T-cell (primary cell): ENCODE measurements around the gene SLC24A3. TPM values are rescaled to one million over a fixed set of nuclear protein-coding genes. Genes with fewer than 3 reads are reported as not detected.

Experiments
- ATAC-seq, 4 experiments: fragments of 200-7000 bp in 3 of 4; fragments of 150-1000 bp in 1 of 4; cut with Tn5 transposase; replicated peaks in 1 of 4; 1 replicate in 3 of 4; 2 replicates in 1 of 4; pipeline ENCODE4 v1.10.0; 2021; ENCODE audit warnings: moderate library complexity in 3 of 4, mild to moderate bottlenecking in 2 of 4, moderate number of reproducible peaks in 1 of 4
- CTCF ChIA-PET, 2 donors: fragments of 300-600 bp; sonication (Branson Sonifier 250); formaldehyde crosslinking; loops; one replicate each; lab custom pipeline; 2022; ENCODE audit warnings: antibody characterized with exemption in 2 of 2; lab: Charles Lee
- POLR2A ChIA-PET, 2 donors: fragments of 300-600 bp; sonication (Branson Sonifier 250); formaldehyde crosslinking; loops; one replicate each; lab custom pipeline; 2022; ENCODE audit warnings: antibody characterized with exemption in 2 of 2; lab: Charles Lee
- DNase-seq, 35 experiments: peaks; one replicate each; pipeline versions ENCODE4 v3.0.0 to v3.0.0-alpha.2; 2013 to 2023
- H3K27ac ChIP-seq: one replicate; pipeline ENCODE4 v1.5.1; 2013; ENCODE audit warnings: low read length
- H3K27me3 ChIP-seq, 2 experiments: replicated peaks in 1 of 2; 1 replicate in 1 of 2; 2 replicates in 1 of 2; pipeline versions ENCODE4 v1.6.1 to v1.7.0; 2013; ENCODE audit warnings: low read length in 1 of 2, mixed read lengths in 1 of 2; ENCODE audit not compliant: control insufficient read depth in 2 of 2, insufficient read depth in 2 of 2; ENCODE audit errors: extremely low read depth in 1 of 2
- H3K36me3 ChIP-seq, 2 donors: 1 replicate in 1 of 2; 2 replicates in 1 of 2; pipeline versions ENCODE4 v1.6.1 to v1.7.0; 2013; ENCODE audit warnings: low read length in 1 of 2; ENCODE audit not compliant: control insufficient read depth in 2 of 2, insufficient read depth in 1 of 2; ENCODE audit errors: extremely low read depth in 1 of 2
- H3K4me1 ChIP-seq, 2 experiments: 1 replicate in 1 of 2; 2 replicates in 1 of 2; pipeline versions ENCODE4 v1.6.1 to v1.7.0; 2013; ENCODE audit warnings: low read length in 2 of 2, mixed read lengths in 1 of 2; ENCODE audit not compliant: insufficient read depth in 2 of 2, control insufficient read depth in 1 of 2; ENCODE audit errors: extremely low read depth in 1 of 2
- H3K4me3 ChIP-seq, 2 donors: 1 replicate in 1 of 2; 2 replicates in 1 of 2; pipeline versions ENCODE4 v1.5.1 to v1.7.0; 2013; ENCODE audit warnings: mild to moderate bottlenecking in 2 of 2, low read length in 1 of 2, moderate library complexity in 1 of 2; ENCODE audit not compliant: control insufficient read depth in 1 of 2; ENCODE audit errors: extremely low read depth in 1 of 2
- H3K9me3 ChIP-seq: 2 replicates; pipeline ENCODE4 v1.7.0; 2013
- H3K27ac Mint-ChIP-seq, 2 donors: one replicate each; pipeline ENCODE4 v1.8.0; 2020 to 2021; ENCODE audit warnings: mild to moderate bottlenecking in 2 of 2, mixed read lengths in 2 of 2
- H3K27me3 Mint-ChIP-seq, 2 donors: one replicate each; pipeline ENCODE4 v1.8.0; 2021 to 2022; ENCODE audit warnings: mixed read lengths in 2 of 2
- H3K36me3 Mint-ChIP-seq: one replicate; pipeline ENCODE4 v1.8.0; 2021; ENCODE audit warnings: mixed read lengths
- H3K4me1 Mint-ChIP-seq, 3 donors: one replicate each; pipeline ENCODE4 v1.8.0; 2020 to 2022; ENCODE audit warnings: mixed read lengths in 3 of 3, mild to moderate bottlenecking in 1 of 3
- H3K4me3 Mint-ChIP-seq, 3 donors: one replicate each; pipeline ENCODE4 v1.8.0; 2020 to 2022; ENCODE audit warnings: mild to moderate bottlenecking in 3 of 3, mixed read lengths in 3 of 3, moderate library complexity in 3 of 3
- H3K9me3 Mint-ChIP-seq, 3 donors: one replicate each; pipeline ENCODE4 v1.8.0; 2020 to 2022; ENCODE audit warnings: mixed read lengths in 3 of 3
- WGBS: methylation state at CpG from one replicate; pipeline ENCODE4 v1.1.5; 2013; ENCODE audit warnings: missing lambda C conversion rate; ENCODE audit not compliant: insufficient coverage; 5-methylcytosine and 5-hydroxymethylcytosine counted together
- total RNA-seq, 35 experiments: library from RNA in 6 of 35; stranded (reverse) in 6 of 35; fragments of 120-200 nt in 1 of 35; gene quantifications; one replicate each; pipeline versions ENCODE4 v1.2.1 to v1.2.4 and lab custom pipeline; 2013 to 2026

Gene SLC24A3
- under 1 TPM; 0.06 to 0.25 (median 0.12) TPM for total RNA-seq
- 0.06 TPM for total RNA-seq (2013)
- total RNA-seq (lab: John Stamatoyannopoulos, UW) = 0 to 0.82 (median 0.09) reads per million in 29 experiments

DNA sequence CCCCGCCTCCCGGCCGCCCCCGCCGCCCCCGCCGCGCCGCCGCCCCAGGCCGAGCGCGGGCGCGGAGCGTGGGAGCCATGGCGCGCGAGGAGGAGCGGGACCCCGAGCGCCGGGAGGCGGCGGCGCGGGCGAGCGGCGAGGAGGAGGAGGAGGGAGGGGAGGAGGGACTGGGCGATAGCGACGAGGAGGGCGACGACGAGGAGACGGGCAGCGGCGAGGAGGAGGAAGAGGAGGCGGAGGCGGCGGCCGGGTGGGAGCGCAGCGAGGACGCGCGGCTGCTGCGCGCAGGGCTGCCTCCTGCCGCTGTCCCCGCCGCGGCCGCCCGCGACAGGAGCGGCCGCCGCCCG, at the start of gene SLC24A3:
Gene SLC24A3, plus strand, starts transcription at position 174 of the 347 bp plus-strand sequence.
- ChIA-PET CTCF (no interaction called here), POLR2A (no interaction called here)
- no peak within 1 kb of the TSS for H3K27ac Mint-ChIP-seq
- H3K36me3 Mint-ChIP-seq = no peaks in the 10 kb centered on the region
- Histone ChIP-seq H3K4me1 (no peaks in the 10 kb centered on the region), H3K27ac (no peak within 1 kb of the TSS), H3K27me3 (peaks cover 2 to 24% of the 10 kb centered on the region in 2 experiments), H3K36me3 (no peaks in the 10 kb centered on the region), H3K9me3 (no peaks in the 10 kb centered on the region), H3K4me3 (no peak within 1 kb of the TSS)
- no peak for DNase-seq
- H3K9me3 Mint-ChIP-seq = no peaks in the 10 kb centered on the region
- peaks cover 0 to 6% (median 3%) of the 10 kb centered on the region in 3 donors for H3K4me1 Mint-ChIP-seq
- 1% methylated on average over 50 of the region's 61 CpGs for WGBS
- H3K4me3 Mint-ChIP-seq = peak within 1 kb of the TSS in 1 of 3 donors; percentile 47
- ATAC-seq = no peak
- peaks cover 37 to 52% of the 10 kb centered on the region in 2 donors for H3K27me3 Mint-ChIP-seq

DNA sequence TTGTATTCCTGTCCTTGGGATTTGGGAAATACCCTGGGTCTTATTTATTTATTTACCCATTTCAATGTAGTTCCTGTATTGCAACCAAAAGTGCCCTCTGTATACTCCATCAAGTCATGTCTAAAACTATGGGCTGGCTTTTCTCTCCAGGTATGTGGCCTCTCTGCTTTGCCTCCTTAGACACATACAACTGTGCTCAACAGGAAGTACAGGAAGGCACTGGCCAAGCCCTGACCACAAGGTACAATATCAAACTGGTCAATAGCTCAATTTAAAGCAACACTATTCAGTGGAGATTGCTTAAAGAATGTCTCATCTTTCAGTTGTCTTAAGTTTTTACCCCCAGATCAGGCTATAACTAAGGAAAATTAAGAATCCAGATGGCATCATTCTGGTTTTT, 42.3 kb upstream of the SLC24A3 start:
- Histone ChIP-seq H3K4me1 (no peaks in the 10 kb centered on the region), H3K27ac (no peak overlapping the region), H3K4me3 (no peak overlapping the region), H3K9me3 (no peaks in the 10 kb centered on the region), H3K36me3 (no peaks in the 10 kb centered on the region), H3K27me3 (no peaks in the 10 kb centered on the region)
- POLR2A ChIA-PET = interaction anchor here in 1 of 2 donors (0.6 kb wide), 1 partner anchor 69 kb away, joined by 3 read pairs; no protein-coding TSS in a partner anchor
- peaks cover 0 to 21% (median 8%) of the 10 kb centered on the region in 3 donors for H3K9me3 Mint-ChIP-seq
- H3K27ac Mint-ChIP-seq = no peak overlapping the region
- H3K36me3 Mint-ChIP-seq = no peaks in the 10 kb centered on the region
- ATAC-seq (no peak), DNase-seq (no peak)
- no peak overlapping the region for H3K4me3 Mint-ChIP-seq
- H3K4me1 Mint-ChIP-seq = no peaks in the 10 kb centered on the region
- CTCF ChIA-PET = no interaction called here
- peaks cover 6 to 20% of the 10 kb centered on the region in 2 donors for H3K27me3 Mint-ChIP-seq

DNA sequence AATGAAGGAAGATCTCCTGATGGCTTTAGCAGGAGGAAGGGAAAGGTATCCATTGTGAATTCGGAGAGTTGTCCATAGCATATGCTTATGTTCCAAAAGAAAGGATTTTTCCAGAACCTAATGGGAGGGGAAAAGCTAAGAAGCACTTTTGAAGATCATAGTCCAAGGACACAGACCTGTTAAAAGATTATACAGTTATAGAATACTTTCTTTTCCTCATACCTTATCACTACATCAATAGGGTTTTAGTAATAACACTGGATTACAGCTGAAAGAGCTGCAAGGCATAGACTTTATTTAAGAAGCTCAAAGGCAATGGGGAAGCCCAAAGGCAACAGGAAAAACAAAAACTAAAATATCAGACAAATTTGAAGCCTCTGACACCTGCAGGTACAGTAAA, 39.8 kb upstream of the SLC24A3 start:
- H3K27ac ChIP-seq = no peak overlapping the region
- H3K9me3 Mint-ChIP-seq = peaks cover 0 to 18% (median 3%) of the 10 kb centered on the region in 3 donors
- no peaks in the 10 kb centered on the region for H3K4me1 ChIP-seq
- no peak for ATAC-seq
- no peak overlapping the region for H3K4me3 Mint-ChIP-seq
- DNase-seq = no peak
- ChIA-PET CTCF (no interaction called here), POLR2A (no interaction called here)
- no CpG with 5 or more reads among the region's 1 CpG for WGBS
- H3K27ac Mint-ChIP-seq = no peak overlapping the region
- H3K36me3 Mint-ChIP-seq = no peaks in the 10 kb centered on the region
- no peaks in the 10 kb centered on the region for H3K4me1 Mint-ChIP-seq
- peaks cover 6 to 15% of the 10 kb centered on the region in 2 donors for H3K27me3 Mint-ChIP-seq
- no peaks in the 10 kb centered on the region for H3K36me3 ChIP-seq
- H3K27me3 ChIP-seq = no peaks in the 10 kb centered on the region
- no peaks in the 10 kb centered on the region for H3K9me3 ChIP-seq
- H3K4me3 ChIP-seq = no peak overlapping the region

DNA sequence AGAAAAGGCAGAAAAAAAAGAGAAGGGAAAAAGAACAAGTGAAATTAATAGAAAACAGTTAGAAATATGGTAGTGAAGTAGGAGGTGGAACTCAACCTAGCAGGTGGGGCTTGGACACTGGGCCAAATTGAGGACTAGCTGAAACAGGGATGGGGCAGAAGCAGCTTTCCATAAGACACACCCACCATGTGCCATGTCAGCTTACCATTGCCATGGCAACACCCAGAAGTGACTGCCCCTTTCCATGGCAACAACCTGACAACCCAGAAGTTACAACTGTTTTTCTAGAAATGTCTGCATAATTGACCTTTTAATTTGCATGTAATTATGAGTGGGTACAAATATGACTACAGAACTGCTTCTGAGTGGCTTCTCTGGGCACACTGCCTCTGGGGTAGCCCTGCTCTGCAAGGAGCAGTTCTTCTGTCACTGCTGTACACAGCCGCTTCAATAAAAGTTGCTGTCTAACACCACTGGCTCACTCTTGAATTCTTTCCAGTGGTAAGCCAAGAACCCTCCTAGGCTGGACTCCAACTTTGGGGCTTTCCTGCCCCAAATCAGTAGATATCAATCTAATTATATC, 35.9 kb upstream of the SLC24A3 start:
- ChIA-PET POLR2A (no interaction called here), CTCF (no interaction called here)
- no peaks in the 10 kb centered on the region for H3K4me1 ChIP-seq
- Mint-ChIP-seq H3K27me3 (peaks cover 0 to 4% of the 10 kb centered on the region in 2 donors), H3K4me3 (no peak overlapping the region), H3K27ac (no peak overlapping the region), H3K36me3 (no peaks in the 10 kb centered on the region), H3K9me3 (peaks cover 0 to 3% (median 0%) of the 10 kb centered on the region in 3 donors), H3K4me1 (no peaks in the 10 kb centered on the region)
- no peak for DNase-seq
- WGBS = 100% methylated on average over 1 of the region's 1 CpG
- no peaks in the 10 kb centered on the region for H3K36me3 ChIP-seq
- no peaks in the 10 kb centered on the region for H3K9me3 ChIP-seq
- no peak overlapping the region for H3K4me3 ChIP-seq
- ATAC-seq = no peak
- H3K27me3 ChIP-seq = no peaks in the 10 kb centered on the region
- no peak overlapping the region for H3K27ac ChIP-seq

DNA sequence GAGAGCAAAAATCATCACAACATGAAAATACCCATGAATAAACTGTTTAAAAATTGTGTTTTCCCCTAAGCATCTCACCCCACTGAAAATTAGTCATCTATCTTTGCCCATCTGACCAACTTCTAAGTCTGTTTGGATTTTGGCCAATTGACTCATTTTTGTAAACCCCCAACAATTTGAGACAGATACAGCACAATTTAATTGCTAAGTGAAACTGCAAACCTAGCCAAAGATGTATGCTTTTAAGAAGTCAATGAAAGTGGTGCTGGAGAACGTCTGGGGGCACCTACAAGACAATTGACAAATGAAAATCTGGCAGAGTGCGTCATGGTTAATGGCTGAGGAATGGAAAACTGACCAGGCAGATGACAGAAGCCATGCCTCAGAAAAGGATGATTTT, 30.9 kb upstream of the SLC24A3 start:
- H3K36me3 ChIP-seq = no peaks in the 10 kb centered on the region

DNA sequence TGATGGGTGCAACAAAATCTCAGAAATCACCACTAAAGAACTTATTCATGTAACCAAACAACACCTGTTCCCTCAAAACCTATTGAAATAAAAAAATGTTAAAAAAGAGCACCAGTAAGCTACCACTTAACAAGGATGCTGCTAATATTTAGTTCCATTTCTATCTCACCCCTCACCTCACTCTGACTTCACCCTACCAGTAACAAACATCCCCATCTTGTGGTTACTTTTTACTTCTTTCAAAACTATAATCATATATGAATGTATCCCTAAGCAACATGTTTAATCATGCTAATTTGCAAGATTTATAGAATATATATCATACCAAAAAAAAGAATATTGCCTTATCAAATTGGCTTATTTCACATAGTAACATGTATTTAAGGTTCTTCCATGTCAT, 27.4 kb upstream of the SLC24A3 start:
- no peaks in the 10 kb centered on the region for H3K36me3 ChIP-seq
- Mint-ChIP-seq H3K36me3 (no peaks in the 10 kb centered on the region), H3K9me3 (peaks cover 4 to 9% (median 5%) of the 10 kb centered on the region in 3 donors), H3K27ac (no peak overlapping the region), H3K4me1 (no peaks in the 10 kb centered on the region), H3K4me3 (no peak overlapping the region), H3K27me3 (no peaks in the 10 kb centered on the region)
- H3K4me1 ChIP-seq = no peaks in the 10 kb centered on the region
- H3K9me3 ChIP-seq = no peaks in the 10 kb centered on the region
- CTCF ChIA-PET = no interaction called here
- no peak for ATAC-seq
- H3K27ac ChIP-seq = no peak overlapping the region
- POLR2A ChIA-PET = no interaction called here
- H3K4me3 ChIP-seq = no peak overlapping the region
- no peaks in the 10 kb centered on the region for H3K27me3 ChIP-seq
- DNase-seq = no peak

More for the DNA sequence above, 30.9 kb upstream of the SLC24A3 start:
- H3K27me3 Mint-ChIP-seq = no peaks in the 10 kb centered on the region
- CTCF ChIA-PET = no interaction called here
- H3K27me3 ChIP-seq = no peaks in the 10 kb centered on the region
- no peak overlapping the region for H3K4me3 ChIP-seq
- H3K9me3 ChIP-seq = no peaks in the 10 kb centered on the region
- H3K27ac ChIP-seq = no peak overlapping the region
- ATAC-seq (no peak), DNase-seq (no peak)
- 72% methylated on average over 2 of the region's 2 CpGs for WGBS
- H3K4me3 Mint-ChIP-seq = no peak overlapping the region
- no peaks in the 10 kb centered on the region for H3K4me1 Mint-ChIP-seq
- H3K9me3 Mint-ChIP-seq = no peaks in the 10 kb centered on the region
- H3K27ac Mint-ChIP-seq = no peak overlapping the region
- POLR2A ChIA-PET = no interaction called here
- no peaks in the 10 kb centered on the region for H3K36me3 Mint-ChIP-seq
- no peaks in the 10 kb centered on the region for H3K4me1 ChIP-seq

DNA sequence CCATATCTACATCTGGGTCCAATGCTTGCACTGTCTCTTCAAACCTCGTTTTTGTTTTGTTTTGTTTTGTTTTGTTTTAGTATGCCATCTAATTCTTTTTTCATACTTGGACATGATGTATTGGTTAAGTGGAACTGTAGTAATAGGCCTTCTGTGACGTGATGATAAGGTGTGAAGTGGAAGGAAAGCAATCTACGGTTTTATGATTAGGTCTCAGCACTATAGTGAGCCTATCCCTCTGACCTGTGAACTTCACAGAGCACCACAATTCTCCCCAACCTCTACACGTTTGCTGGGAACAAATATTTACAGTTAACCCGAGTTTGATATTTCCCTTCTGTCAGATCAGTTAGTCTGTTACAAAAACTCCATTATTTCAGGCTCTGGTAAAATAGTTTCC, 19.1 kb upstream of the SLC24A3 start:
- H3K4me3 Mint-ChIP-seq = no peak overlapping the region
- H3K4me3 ChIP-seq = no peak overlapping the region
- no CpG with 5 or more reads among the region's 5 CpGs for WGBS

More for the DNA sequence above, 19.1 kb upstream of the SLC24A3 start:
- Mint-ChIP-seq H3K27me3 (peaks cover 0 to 6% of the 10 kb centered on the region in 2 donors), H3K27ac (no peak overlapping the region), H3K4me1 (no peaks in the 10 kb centered on the region), H3K9me3 (peaks cover 8 to 11% (median 8%) of the 10 kb centered on the region in 3 donors), H3K36me3 (no peaks in the 10 kb centered on the region)
- no peaks in the 10 kb centered on the region for H3K9me3 ChIP-seq
- ChIA-PET POLR2A (no interaction called here), CTCF (no interaction called here)
- H3K27me3 ChIP-seq = no peaks in the 10 kb centered on the region
- DNase-seq (no peak), ATAC-seq (no peak)
- no peak overlapping the region for H3K27ac ChIP-seq
- H3K4me1 ChIP-seq = no peaks in the 10 kb centered on the region
- H3K36me3 ChIP-seq = no peaks in the 10 kb centered on the region
